ENCODE results near the gene APOBEC3B.

- TF ChIP-seq POLR2A (IDR thresholded peaks at IDR 0.05) (no peak), CTCF (IDR thresholded peaks at IDR 0.05) (no peak)
These were observed 14.4 kb upstream of the APOBEC3B start for GRCh38 chr22:38967451-38968450.

Measured in suprapubic skin (tissue), 3 donors.